Ovary (tissue), 9 donors: ENCODE results near the gene GOLT1A. TPM values are rescaled to one million over a fixed set of nuclear protein-coding genes. Genes with fewer than 3 reads are reported as not detected.
A peak's percentile ranks its signal among the peaks of the same experiment; 100 is the strongest.

Experiments used
- DNase-seq, 5 donors: peaks; one replicate each; pipeline ENCODE4 v3.0.0-alpha.2; 2019 to 2020
- H3K27ac ChIP-seq, 2 donors: fragments of 200-600 bp; one replicate each; pipeline versions ENCODE4 v1.5.1 to v1.8.0; 2019 to 2022
- H3K27me3 ChIP-seq: fragments of 200-600 bp; one replicate; pipeline ENCODE4 v1.8.0; 2022
- H3K36me3 ChIP-seq: fragments of 200-600 bp; sonication (generic); one replicate; pipeline ENCODE4 v1.5.1; 2019
- H3K4me1 ChIP-seq: one replicate; pipeline ENCODE4 v1.8.1; 2013; ENCODE audit warnings: mild to moderate bottlenecking, moderate library complexity; ENCODE audit not compliant: insufficient read depth
- H3K4me3 ChIP-seq: fragments of 200-600 bp; sonication (generic); one replicate; pipeline ENCODE4 v1.5.1; 2017
- H3K9me3 ChIP-seq, 2 donors: fragments of 200-600 bp in 1 of 2; sonication (generic) in 1 of 2; one replicate each; pipeline versions ENCODE4 v1.5.1 to v1.8.1; 2013 to 2019; ENCODE audit warnings: mild to moderate bottlenecking in 1 of 2, moderate library complexity in 1 of 2
- EP300 ChIP-seq: sonication (generic); formaldehyde crosslinking; IDR thresholded peaks from one replicate; pipeline ENCODE4 v1.6.1; 2017; ENCODE audit warnings: antibody characterized with exemption
- POLR2A ChIP-seq: fragments of 450-650 bp; IDR thresholded peaks from one replicate; pipeline ENCODE4 v1.6.1; 2017; ENCODE audit warnings: antibody characterized with exemption, mild to moderate bottlenecking, moderate library complexity
- WGBS, 3 donors: extraction: QIAGEN DNeasy Blood & Tissue Kit in 1 of 3; methylation state at CpG; one replicate each; pipeline versions ENCODE4 v1.1.5 to v1.1.7; 2013 to 2017; 5-methylcytosine and 5-hydroxymethylcytosine counted together
- intact Hi-C, 4 donors: fragments of 100-400 bp; cut with DNase I; formaldehyde crosslinking; loops; one replicate each; pipeline versions ENCODE4 v1.11.0 to v1.15.1; 2022 to 2023
- polyA plus RNA-seq, 2 donors: library from polyadenylated mRNA; stranded (reverse); fragments of 200-250 nt in 1 of 2; fragments of 350-450 nt in 1 of 2; fragmentation: Illumina TruSeq in 1 of 2; extraction: RNeasy Lipid Tissue Mini Kit (QIAGEN cat#74804) in 1 of 2; gene quantifications; one replicate each; pipeline ENCODE4 v1.2.3, GENCODE V29; 2013 to 2014
- total RNA-seq, 7 donors: library from RNA; depleted of rRNA in 2 of 7; stranded (reverse); fragments of >200 nt in 2 of 7; fragmentation: NEBNext Ultra II Directional in 3 of 7; extraction: Animal tissue kit (Norgen Biotek cat#: 25700) in 3 of 7; gene quantifications; one replicate each; pipeline versions ENCODE4 v1.1.0 to v1.2.4, GENCODE V29; 2016 to 2023
- TF ChIP-seq, protein P1 (sequence below), 3 donors: fragments of 450-650 bp in 2 of 3; fragments of 200-600 bp in 1 of 3; IDR thresholded peaks; one replicate each; pipeline versions ENCODE4 v1.5.1 to v1.8.0; 2016 to 2022; ENCODE audit warnings: antibody characterized with exemption in 3 of 3, mild to moderate bottlenecking in 1 of 3
- donor health status: DM: no; HTN: no; CAD: no; lungs with moderate emphysema.
- donor health status: DM: no; HTN: no; CAD: no.
- donor health status: Bipolar disorder and iron deficiency.
- donor health status: DM: yes; HTN: yes; CAD: no.
- donor health status: DM: no; HTN: no; CAD: no.
- donor health status: DM: yes; HTN: yes; CAD: no.

Gene GOLT1A
- total and polyA plus RNA-seq, 9 donors, result 0.27 to 3.9 (median 0.41) TPM; not detected in 6

DNA sequence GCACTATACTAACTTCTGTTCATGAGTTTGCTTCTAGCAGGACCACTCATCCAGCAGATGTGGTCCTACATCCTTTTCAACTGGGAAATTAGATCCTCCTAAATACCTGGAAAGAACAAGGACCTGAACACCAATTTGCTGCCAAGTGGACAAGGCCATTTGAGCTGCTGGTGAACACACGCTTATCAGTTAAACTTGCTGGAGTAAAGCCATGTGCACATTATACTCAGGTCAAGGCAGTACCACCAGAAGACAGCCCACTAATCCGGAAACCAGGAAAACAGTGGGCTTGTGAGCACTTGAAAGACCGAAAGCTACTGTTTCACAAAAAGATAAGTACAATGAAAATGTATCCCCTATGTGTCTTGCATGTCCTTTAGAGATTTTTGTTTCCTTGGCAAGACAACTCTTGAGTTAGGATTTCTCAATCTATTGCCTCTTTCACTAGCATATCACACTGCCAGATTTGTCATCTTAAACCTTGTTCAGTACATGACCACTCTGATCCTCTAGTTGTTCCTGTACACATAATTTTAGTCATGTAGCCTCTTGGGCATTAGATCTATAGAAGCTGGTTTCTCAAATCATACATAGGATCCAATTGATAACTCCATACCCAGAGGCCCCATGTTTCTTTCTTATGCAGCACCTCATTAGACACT is 43.2 kb downstream of the GOLT1A start:
- intact Hi-C loops, result no loop called here
- no peak for TF ChIP-seq EP300
- TF ChIP-seq, protein P1, sequence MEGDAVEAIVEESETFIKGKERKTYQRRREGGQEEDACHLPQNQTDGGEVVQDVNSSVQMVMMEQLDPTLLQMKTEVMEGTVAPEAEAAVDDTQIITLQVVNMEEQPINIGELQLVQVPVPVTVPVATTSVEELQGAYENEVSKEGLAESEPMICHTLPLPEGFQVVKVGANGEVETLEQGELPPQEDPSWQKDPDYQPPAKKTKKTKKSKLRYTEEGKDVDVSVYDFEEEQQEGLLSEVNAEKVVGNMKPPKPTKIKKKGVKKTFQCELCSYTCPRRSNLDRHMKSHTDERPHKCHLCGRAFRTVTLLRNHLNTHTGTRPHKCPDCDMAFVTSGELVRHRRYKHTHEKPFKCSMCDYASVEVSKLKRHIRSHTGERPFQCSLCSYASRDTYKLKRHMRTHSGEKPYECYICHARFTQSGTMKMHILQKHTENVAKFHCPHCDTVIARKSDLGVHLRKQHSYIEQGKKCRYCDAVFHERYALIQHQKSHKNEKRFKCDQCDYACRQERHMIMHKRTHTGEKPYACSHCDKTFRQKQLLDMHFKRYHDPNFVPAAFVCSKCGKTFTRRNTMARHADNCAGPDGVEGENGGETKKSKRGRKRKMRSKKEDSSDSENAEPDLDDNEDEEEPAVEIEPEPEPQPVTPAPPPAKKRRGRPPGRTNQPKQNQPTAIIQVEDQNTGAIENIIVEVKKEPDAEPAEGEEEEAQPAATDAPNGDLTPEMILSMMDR (IDR thresholded peaks at IDR 0.05), result no peak
- no peak for TF ChIP-seq POLR2A
- Histone ChIP-seq H3K4me1 (no peaks in the 10 kb centered on the region), H3K36me3 (no peaks in the 10 kb centered on the region), H3K4me3 (no peak overlapping the region), H3K9me3 (no peaks in the 10 kb centered on the region), H3K27me3 (no peaks in the 10 kb centered on the region), H3K27ac (no peak overlapping the region)
- no peak for DNase-seq
- WGBS, 3 donors, result 45 to 62% (median 49%) methylated on average over 3 of the region's 3 CpGs

- 89 to 94% (median 93%) methylated on average over 4 of the region's 4 CpGs for WGBS, 3 donors
- no peaks in the 10 kb centered on the region for H3K36me3 ChIP-seq
These were observed 43.9 kb downstream of the GOLT1A start for GRCh38 chr1:204169858-204170257.

GRCh38 chr1:204167730-204168129 is 46.1 kb downstream of the GOLT1A start:
- no peaks in the 10 kb centered on the region for H3K9me3 ChIP-seq
- no peak for TF ChIP-seq EP300
- TF ChIP-seq, protein P1 (IDR thresholded peaks at IDR 0.05), result no peak
- no peak for TF ChIP-seq POLR2A
- no peak for DNase-seq
- H3K36me3 ChIP-seq, result no peaks in the 10 kb centered on the region
- H3K4me3 ChIP-seq, result no peak overlapping the region
- H3K4me1 ChIP-seq, result no peaks in the 10 kb centered on the region
- intact Hi-C loops, result loop anchor here in 1 of 4 donors (10.0 kb wide), 1 partner anchor 327 kb away; the partner anchor contains the start of gene PIK3C2B
- no peaks in the 10 kb centered on the region for H3K27me3 ChIP-seq
- no peak overlapping the region for H3K27ac ChIP-seq
- WGBS, 3 donors, result 79 to 83% (median 81%) methylated on average over 5 of the region's 5 CpGs

More at GRCh38 chr1:204169858-204170257, 43.9 kb downstream of the GOLT1A start:
- no peak for DNase-seq
- Histone ChIP-seq H3K9me3 (no peaks in the 10 kb centered on the region), H3K27ac (no peak overlapping the region), H3K4me1 (no peaks in the 10 kb centered on the region), H3K27me3 (no peaks in the 10 kb centered on the region), H3K4me3 (no peak overlapping the region)
- intact Hi-C loops, result loop anchor here in 1 of 4 donors (10.0 kb wide), 1 partner anchor 325 kb away; the partner anchor contains the start of gene PIK3C2B
- TF ChIP-seq, protein P1 (IDR thresholded peaks at IDR 0.05), result no peak
- TF ChIP-seq POLR2A (no peak), EP300 (no peak)

GRCh38 chr1:204166219-204166618 is 47.6 kb downstream of the GOLT1A start, which contains the start of gene REN:
TSS of gene REN (minus strand) at chr1:204166337. CDS start at chr1:204166293, 44 bp downstream.
- Histone ChIP-seq H3K4me3 (no peak within 1 kb of the TSS), H3K27me3 (no peaks in the 10 kb centered on the region), H3K4me1 (no peaks in the 10 kb centered on the region), H3K9me3 (no peaks in the 10 kb centered on the region), H3K36me3 (no peaks in the 10 kb centered on the region), H3K27ac (no peak within 1 kb of the TSS)
- WGBS, 3 donors, result 50 to 53% (median 51%) methylated on average over 5 of the region's 5 CpGs
- TF ChIP-seq EP300, result no peak
- TF ChIP-seq, protein P1 (IDR thresholded peaks at IDR 0.05), result no peak
- no peak for TF ChIP-seq POLR2A
- DNase-seq, result peak in 1 of 5 donors; percentile 13
- intact Hi-C loops, result loop anchor here in 1 of 4 donors (10.0 kb wide), 1 partner anchor 329 kb away; the partner anchor contains the start of gene PIK3C2B
